DMS79 (cell line): ENCODE data around the gene MYO3B.
"Not testable (repeated sequence)": the region's sequence is repeated elsewhere in the genome, so short reads cannot be mapped to it uniquely, and the experiment has no call there.

ENCODE experiments used
- DNase-seq: peaks from one replicate; lab custom pipeline; 2025; lab: John Stamatoyannopoulos, UW

Gene MYO3B

DNA sequence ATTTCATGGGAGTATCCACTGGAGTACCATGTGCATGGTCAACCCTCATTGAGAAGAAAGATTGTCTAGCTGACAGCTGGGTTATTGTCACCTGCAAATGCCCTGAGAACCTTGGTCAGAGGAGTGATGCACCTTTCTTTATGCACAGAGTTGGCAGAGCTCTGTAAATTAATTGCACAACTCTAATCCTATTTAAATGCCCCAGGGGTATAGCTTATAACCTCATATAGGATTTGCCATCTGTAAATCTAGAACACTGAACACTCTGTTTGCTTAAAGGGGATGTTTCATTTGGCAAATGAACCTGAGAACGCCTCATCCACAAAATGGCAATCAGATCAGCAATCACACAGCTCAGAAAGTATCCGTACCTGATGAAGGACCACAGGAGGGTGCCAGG lies 465.4 kb downstream of the MYO3B start:
- DNase-seq, result no peak

GRCh38 chr2:170647741-170648436 lies 469.9 kb downstream of the MYO3B start:
- DNase-seq, result no peak

- no peak for DNase-seq
Observed at GRCh38 chr2:170651624-170652325, 473.8 kb downstream of the MYO3B start.

- DNase-seq, result no peak
Observed at GRCh38 chr2:170652637-170653417, 474.9 kb downstream of the MYO3B start.

GRCh38 chr2:170656669-170657068 lies 478.7 kb downstream of the MYO3B start:
- DNase-seq, result no peak

- DNase-seq, result no peak
Observed at GRCh38 chr2:170660409-170660808, 482.5 kb downstream of the MYO3B start.

DNA sequence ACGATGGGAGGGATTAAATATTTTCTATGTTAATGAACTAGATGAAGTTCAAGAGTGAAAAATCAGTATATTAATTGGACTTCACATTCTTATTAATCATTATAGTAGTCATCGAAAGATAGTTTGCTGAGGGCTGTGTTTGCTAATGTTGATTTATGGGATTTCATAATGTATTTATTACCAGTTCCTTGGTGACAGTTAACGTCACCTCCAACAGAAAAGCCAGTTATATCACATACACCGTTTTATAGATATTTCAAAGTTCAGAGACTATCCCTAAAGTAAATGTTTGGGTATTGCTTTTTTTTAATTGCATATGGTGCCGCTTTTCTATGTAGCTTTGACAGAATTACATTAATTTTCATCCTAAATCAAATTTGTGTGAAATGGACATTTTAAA lies 487.8 kb downstream of the MYO3B start:
- DNase-seq, result no peak

GRCh38 chr2:170669909-170670308 lies 492.0 kb downstream of the MYO3B start:
- DNase-seq, result no peak

DNA sequence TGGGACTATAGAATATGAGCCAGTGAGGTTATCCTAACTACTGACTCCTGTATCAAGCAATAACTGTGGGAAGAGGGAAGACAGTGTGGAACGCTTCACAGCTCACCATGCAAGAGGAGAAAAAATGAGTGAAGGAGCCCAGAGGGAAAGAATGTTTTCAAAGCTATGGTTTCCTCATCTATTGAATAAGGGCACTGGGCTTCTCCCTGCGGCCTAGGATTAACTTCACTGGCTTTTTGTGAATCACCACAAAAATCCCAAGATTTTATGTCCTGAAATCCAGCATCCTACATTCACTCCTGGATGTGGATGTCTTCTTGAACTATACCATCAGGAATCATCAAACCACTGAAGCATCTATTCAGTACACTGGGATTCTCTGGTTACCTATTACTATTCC lies 492.7 kb downstream of the MYO3B start:
- no peak for DNase-seq

- DNase-seq, result no peak
Observed at GRCh38 chr2:170671079-170671478, 493.1 kb downstream of the MYO3B start.

GRCh38 chr2:170674282-170674681 lies 496.3 kb downstream of the MYO3B start:
- not testable (repeated sequence) for DNase-seq

GRCh38 chr2:170675701-170676100 lies 497.8 kb downstream of the MYO3B start:
- no peak for DNase-seq

DNA sequence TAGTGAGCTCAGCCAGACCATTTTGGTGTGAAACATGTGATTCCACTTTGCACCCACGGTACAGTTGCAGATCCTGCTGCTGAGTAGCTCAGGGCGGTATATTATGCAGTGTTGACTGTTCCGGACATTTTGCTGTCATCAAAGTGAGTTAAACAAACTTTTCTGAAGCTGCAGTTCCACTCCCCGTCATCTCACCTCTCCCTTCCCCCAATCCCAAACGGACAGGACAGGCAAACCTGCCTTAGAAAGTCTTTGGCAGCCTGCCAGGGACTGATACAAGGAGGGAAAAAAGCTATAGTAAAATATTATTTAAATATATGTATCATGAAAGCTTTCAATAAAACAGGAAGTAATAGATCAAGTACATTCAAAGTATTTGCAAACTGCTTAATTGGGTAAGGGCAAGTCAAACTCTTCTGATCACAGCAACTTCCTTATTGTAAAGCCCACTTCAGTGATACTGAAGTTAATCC lies 501.7 kb downstream of the MYO3B start:
- no peak for DNase-seq

DNA sequence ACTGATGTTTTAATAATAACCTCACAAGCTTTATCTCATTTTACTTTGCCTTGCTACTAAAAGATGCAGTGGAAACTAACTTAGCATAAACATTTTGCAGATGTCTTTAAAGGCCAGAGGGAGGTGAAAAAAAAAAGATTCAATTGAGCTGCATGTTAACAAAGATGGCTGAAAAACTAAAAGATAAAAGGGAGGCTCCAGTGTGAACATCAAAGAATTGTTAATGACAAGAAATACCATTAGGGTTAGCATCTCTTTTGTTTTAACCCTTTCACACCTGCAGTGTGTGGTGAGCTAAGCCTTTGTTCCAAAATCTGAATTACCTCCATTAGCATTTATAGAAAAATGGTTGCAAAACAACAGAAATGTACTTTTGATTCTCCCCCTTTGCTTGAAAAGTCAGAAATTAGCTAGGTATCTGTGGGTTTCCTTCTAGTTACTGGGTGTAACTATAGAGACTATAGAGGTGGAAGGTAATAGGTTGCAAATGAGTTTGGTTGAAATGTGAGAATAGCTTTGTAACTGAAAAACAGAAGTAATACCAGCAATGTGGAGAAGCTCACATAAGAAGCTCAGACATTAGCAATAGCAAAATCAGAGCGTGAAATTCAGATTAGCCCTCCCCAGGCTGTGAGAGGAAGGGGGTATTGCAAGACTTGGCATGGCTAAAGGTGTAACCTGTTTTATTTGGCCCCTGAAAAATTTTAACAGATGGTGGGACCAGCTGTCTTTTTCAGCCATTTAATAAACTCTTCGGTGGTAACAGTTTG lies 502.4 kb downstream of the MYO3B start:
- no peak for DNase-seq

DNA sequence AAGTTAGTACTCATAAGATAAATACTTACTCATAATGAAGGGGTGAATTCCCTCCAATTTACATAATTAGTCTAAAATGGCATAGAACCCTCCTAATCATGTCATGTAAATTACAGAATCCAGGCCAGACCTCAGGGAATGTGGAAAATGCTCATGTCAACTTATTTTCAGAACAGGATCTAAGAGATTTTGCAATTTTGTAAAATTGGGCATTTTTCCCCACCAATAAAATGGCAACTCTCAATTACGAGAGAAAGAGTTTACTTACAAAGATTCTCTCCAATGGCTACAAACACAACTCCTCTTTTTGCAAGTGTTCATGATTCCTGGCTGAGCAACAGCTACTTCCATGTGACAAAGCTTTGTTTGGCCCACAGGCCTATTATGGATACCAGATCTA lies 503.4 kb downstream of the MYO3B start:
- no peak for DNase-seq

GRCh38 chr2:170685591-170685990 lies 507.6 kb downstream of the MYO3B start:
- no peak for DNase-seq

DNA sequence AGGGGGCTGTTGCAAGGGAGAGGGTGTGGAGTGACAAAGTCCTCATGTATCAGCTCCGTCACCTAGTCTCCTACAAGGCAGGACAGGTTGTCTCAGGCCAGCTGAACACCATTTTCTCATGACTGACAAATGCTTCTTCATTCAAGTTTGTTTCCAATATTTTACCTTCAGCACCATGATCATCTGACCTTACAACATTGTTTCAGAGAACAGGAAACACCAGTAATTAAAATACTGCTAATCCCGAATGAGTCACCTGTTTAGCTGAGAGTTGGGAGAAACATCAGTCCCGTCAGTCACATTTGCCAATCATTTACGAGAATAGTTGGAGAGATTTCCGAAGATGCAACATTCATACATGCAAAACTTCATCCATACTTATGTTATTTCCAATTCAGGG lies 511.5 kb downstream of the MYO3B start:
- no peak for DNase-seq

- DNase-seq, result no peak
Observed at GRCh38 chr2:170690640-170691039, 512.7 kb downstream of the MYO3B start.

DNA sequence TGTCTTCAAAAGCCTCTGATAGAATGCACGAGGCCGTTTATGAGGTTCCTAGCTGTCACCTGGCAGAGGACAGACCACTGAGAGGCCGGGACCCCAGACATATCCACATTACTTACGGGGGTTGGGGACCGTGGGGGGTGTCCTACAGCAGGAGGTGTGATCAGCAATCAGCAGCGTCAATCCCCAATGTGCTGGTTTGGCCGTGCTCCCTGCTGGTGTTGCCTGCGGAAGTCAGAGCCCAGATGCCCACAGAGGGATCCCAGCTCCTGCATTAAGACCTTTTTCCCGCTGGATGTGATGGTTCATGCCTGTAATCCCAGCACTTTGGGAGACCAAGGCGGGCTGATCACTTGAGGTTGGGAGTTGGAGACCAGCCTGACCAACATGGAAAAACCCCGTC lies 516.4 kb downstream of the MYO3B start:
- DNase-seq, result no peak

- DNase-seq, result peak; percentile 18
Observed at GRCh38 chr2:170695521-170696410, 517.8 kb downstream of the MYO3B start.

DNA sequence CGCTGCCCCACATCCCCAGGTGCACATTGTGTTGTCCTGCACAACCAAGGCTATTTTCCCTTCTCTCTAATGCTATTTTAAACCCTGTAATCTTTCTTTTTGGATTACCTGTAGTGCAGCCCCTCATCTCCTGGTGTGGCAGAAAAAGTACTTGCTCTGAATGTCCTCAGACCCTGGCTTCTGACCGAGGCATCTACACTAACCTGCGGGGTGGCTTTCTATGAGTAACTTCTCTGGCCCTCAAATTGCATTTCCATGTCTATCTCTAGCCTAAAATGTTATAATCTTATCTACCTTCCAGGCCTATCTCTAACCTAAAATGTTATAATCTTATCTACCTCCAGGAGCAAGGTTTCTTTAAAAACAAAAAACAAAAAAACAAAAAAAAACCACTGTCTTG lies 519.0 kb downstream of the MYO3B start:
- no peak for DNase-seq
